Esophagus mucosa (tissue), 1 donor: ENCODE results near the gene HOMER2. TPM values are rescaled to one million over a fixed set of nuclear protein-coding genes. Genes with fewer than 3 reads are reported as not detected.

Experiments used
- ATAC-seq: fragments of 200-7000 bp; cut with Tn5 transposase; one replicate; pipeline ENCODE4 v1.9.1; 2020
- total RNA-seq: library from RNA; stranded (reverse); gene quantifications from one replicate; pipeline ENCODE4 v1.2.4, GENCODE V29; 2023
- donor health status: DM: yes; HTN: yes; CAD: no.

Gene HOMER2
- total RNA-seq, 1 donor from 2014 or later, result 26.3 TPM

GRCh38 chr15:82928711-82929110, 23.8 kb downstream of the HOMER2 start:
- no peak for ATAC-seq

DNA sequence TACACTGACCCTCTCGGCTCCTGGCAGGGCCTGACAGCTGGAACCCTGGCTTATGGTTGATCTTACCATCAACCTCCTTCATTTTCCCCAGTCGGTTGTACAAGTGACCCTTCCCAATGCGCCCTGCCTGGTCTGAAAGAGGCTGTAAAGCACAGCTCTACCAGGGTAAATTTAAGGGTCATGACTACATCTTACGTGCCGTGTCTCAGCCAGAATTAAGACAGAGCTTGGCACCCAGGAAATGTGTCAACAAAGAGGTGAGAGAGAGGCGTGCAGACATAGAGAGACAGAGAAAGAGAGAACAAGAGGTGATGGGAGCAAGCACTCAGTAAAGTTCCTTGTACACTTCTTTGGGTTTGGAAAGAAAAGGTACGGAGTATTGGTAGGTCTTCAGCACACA, 28.8 kb downstream of the HOMER2 start:
- ATAC-seq, result no peak

GRCh38 chr15:82922737-82923136, 29.8 kb downstream of the HOMER2 start:
- no peak for ATAC-seq

GRCh38 chr15:82921939-82922338, 30.6 kb downstream of the HOMER2 start:
- no peak for ATAC-seq

DNA sequence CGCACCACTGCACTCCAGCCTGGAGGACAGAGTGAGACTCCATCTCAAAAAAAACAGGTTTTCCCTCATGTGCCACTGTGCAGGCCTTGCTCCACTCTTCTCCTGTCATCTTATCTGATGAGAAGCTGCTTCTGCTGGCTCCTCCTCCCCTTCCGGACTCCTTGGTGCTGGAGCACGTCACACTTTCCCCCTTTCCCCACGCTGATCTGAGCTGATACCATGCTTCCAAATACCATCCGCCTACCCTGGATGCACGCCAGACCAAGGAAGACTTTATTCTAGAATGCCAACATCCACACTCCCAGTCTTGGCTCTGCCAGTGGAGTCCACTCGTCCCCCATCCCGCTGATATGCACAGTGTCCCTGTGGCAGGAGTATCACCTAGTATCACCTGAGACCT, 31.3 kb downstream of the HOMER2 start:
- ATAC-seq, result no peak

DNA sequence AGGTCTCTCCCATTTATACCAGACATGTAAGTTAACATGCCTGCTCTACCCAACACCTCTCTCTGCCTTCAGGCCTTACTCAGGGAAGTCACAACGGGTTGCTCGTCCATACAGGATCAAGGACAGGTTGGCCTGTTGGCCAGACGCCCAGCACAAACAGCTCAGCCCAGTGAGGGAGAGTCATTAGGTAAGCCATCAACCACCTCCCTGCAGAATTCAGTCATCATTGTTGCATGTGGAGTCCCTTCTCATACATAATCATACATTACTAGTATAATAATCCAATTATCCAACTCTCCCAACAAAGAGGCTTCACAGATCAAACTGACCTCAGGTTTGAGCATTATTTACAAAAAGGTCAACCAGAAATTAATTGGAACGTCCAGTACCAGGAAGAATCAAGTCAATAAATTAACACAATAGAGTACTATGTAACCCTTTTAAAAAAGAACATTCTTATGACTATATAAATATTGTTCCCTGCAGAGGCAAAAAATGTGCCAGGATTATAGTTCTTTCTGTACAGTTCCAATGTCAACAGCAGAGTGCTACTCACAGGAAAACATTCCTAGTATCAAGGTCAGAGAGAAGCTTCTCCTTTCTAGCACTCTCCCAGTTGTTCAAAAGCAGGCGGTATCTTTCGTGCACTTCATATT, 33.2 kb downstream of the HOMER2 start:
- peak; percentile 96 for ATAC-seq

DNA sequence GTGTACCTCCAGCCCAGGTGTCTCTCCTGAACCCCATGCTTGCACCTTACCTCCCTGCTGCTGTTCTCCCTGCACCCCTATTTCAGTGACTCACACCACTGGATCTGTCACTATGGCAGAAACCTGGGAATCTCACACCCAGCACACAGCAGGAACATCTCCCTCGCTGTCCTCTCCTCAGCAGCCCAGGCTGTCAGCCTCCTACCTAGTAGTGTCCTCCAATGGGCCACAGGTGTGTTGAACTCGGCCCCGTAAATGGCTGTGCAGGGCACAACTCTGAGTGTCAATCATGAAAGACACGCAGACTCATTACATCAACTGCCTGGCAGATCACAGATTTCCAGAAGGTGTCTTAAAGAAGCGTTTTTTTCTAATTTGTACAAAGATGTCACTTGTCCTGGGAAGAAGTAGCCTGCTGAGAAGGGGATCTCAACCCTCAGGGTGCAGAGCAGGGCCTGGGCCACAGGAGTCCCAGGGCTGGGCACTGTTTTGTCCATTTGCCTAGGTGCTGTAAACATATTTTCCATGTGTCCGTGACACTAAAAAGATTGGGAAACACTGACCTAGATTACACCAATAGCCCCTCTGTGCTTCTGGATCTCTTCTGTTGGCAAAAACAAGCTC, 33.8 kb downstream of the HOMER2 start:
- ATAC-seq, result peak; percentile 26

- ATAC-seq, result peak; percentile 7
These were observed 34.4 kb downstream of the HOMER2 start for GRCh38 chr15:82918162-82918561.

- no peak for ATAC-seq
These were observed 35.3 kb downstream of the HOMER2 start for GRCh38 chr15:82917249-82917648.

DNA sequence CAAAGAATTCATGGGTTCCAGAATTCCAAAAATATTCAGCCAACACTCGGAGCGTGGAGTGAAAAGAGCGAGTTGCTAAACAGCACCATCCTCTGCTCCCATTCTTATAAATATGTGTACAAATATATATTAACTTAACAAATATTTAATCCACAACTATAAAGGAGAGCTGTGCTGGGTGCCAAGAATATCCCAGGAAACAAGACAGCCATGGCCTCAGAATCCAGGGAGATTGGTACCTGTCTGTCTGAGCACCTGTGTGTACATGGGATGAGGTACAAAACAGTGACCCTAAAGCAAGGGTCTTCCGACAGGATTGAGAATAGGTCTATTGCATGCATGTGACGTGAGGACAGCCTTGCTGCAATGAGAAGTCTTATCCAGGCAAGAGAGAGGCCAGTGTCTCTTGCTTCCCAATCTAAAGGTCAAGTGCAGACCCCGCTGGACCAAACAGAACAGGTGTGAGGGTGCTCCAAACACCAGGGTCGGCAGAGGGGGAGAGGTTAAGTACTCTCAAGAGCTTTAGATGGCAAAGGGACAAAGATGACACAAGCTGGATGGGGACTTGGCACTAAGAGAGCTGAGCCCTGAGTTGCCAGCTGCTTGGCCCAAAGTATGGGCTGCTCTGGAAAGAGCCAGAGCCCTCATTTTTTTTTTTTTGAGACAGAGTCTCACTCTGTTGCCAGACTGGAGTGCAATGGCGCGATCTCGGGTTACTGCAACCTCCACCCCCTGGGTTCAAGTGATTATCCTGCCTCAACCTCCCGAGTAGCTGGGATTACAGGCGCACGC, 36.2 kb downstream of the HOMER2 start:
- ATAC-seq, result no peak

GRCh38 chr15:82914396-82914795, 38.1 kb downstream of the HOMER2 start:
- ATAC-seq, result no peak

DNA sequence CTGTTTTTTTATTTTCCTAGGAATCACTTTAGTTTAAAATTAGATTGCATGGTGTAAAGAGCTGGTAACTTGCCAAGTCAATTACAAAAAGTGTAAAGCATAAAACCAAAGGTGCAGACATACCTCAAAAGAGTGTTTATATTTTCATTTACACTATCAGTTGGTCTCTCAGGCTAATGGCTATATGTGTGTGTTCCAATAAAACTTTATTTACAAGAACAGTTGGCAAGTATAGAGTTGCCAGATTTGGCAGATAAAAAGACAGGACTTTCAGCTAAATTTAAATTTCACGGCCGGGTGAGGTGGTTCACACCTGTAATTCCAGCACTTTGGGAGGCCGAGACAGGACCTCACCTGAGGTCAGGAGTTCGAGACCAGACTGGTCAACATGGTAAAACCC, 41.1 kb downstream of the HOMER2 start:
- ATAC-seq, result no peak

DNA sequence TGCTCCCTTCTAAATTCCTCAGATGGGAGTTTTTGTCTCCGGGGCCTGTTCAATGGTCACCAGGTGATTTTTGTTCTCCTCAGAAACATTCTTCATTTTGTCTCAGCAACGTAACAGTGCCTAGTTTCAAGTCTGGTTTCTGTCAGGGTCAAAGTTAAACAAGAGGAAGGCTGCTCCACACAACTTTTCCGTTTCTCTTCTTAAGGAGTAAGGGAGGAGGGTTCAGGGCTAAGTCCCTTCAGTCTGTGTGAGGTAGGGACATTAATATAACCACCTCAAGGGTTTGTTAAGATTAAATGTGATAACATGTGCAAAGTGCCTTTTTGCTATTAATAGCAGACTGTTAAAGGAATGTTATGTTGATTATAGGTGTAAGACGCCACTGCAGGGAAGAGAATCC, 41.8 kb downstream of the HOMER2 start:
- no peak for ATAC-seq

DNA sequence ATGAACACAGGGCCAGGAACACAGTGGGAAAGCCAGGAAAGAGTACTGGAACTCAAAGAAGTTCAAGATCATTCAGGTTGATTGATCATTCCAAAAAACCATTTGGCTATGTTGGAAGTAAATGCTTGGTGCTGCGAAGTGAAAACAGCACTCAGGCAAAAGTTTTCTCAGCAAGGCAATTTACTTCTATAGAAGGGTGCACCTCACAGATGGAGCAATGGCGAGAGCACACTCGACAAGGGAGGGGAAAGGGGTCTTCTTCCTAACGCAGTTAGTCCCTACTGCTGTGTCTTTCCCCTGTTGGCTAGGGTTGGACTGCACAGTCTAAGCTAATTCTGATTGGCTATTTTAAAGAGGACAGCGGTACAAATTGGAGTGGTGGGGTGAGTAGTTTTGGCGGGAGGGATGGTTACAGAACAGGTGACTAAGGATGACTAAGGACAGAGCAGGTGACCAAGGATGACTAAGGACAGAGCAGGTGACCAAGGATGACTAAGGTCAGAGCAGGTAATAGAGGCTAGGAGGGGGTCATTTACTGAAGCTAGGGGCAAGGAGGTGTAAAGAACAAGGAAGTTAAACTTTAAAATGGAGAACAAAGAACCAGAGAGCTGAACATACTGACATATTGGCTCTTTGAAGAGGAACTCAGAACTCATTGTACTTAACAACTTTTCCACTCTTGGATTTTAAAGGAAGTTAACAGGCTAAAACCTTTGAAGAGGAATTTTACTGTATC, 43.3 kb downstream of the HOMER2 start:
- ATAC-seq, result no peak

DNA sequence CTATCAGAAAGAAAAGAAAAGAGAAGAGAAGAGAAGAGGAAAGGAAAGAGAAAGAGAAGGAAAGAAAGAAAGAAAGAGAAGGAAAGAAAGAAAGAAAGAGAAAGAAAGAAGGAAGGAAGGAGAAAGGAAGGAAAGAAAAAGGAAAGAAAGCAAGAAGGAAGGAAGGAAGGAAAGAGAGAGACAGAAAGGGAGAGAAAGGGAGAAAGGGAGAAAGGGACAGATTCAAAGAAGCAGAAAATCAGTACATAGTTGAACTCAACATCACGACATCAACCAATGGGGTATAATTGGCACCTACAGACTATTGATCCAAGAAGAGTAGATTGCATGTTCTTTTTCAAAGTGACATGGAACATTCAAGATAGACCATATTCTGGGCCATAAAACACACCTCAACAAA, 45.2 kb downstream of the HOMER2 start:
- ATAC-seq, result no peak

DNA sequence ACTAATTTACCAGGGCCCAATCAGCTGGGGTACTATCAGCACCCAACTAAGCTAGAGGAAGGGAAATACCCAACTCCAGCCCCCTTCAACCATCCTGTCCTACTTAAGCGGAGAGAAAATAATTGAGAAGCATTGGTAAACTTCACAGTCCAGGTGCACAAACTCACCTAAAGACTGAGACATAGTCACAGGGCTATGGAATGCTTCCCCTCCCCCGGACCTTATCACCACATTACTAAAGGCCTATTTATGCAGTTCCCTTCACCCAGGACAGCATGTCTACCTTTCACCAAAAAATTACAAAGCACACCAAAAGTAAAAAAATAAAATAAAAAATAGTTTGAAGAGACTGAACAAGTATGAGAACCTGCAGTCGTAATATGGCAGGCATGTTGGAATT, 47.9 kb downstream of the HOMER2 start:
- no peak for ATAC-seq

DNA sequence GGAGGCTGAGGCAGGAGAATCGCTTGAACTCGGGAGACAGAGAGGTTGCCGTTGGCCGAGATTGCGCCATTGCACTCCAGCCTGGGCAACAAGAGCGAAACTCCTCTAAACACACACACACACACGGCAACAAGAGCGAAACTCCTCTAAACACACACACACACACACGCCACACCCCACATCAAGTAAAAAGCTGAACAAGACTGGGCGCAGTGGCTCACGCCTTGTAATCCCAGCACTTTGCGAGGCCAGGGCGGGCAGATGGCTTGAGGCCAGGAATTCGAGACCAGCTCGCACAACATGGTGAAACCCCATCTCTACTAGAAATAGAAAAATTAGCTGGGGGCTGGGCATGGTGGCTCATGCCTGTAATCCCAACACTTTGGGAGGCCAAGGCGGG, 49.0 kb downstream of the HOMER2 start:
- peak; percentile 77 for ATAC-seq

DNA sequence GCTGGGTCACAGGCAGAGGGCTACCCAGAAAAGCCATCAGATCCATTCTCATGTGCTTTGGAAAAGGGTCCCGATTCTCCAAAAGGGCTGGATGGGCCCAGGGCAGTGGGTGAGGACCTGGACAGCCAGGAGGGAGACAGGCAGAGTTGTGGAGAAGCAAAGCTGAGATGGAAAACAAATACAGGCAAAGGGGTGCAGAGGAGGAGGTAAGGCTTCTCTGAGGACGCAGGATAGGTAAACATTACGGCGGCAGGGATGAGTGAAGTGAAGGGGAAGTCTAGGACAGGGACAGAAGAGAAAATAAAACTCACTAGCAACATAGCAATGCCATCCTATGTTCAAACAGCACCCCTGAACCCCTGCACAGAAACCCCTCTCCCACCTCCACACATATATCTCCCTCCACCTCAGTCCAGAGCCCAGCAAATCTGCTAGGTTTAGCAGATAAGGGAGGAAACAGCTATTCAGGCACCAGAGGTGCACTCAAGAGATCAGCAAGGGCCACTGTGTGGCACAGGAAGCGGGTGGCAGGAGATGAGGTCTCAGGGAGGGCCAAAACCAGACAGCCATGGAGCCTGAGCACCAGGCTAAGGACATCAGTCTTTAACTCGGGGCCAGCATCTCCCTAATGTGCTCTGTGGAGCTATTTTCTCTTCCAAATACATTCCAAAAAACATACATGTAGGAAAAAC, 51.3 kb downstream of the HOMER2 start:
- no peak for ATAC-seq

DNA sequence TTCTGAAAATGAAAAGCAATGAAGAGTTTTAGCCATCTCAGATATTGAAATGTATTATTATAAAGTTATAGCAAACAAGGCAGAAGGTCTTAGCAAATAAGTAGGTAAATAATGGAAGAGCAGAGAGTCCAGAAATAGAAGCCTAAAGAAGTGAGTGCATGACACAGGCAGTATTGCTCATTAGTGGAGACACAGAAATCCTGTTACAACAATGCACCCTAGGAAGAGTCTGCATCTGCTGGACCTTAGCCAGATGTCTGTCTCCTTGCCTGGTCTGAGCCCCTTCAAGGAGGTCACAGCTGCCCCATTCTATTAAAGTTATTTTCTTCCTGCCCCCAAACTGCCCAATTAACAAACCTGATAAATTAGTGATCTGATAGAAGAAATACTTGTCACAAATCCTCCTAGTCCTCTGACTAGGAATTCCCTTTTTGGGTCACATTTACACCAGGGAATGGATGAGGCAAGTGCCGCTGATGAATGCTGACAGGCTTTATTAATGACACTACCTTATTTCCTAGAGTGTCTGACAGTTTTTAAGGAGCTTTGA, 51.9 kb downstream of the HOMER2 start:
- ATAC-seq, result no peak

DNA sequence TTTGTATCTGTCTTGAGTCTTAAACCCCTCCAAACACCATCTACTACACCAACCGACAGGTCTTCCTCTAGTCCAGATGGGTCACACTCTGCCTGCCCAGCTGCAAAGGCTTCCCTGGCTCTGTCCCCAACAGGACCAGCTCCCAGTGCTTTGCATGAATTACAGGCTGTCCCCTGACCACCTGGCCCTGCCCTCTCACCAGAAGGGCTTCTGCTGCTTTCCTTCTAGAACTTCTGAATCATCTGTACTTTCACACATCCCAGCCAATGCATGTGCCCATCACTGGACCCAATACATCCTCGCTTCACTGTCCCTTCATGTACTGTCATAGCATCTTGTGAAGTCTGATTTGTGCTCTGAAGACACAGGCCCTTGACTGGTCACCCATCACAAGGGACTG, 53.6 kb downstream of the HOMER2 start:
- no peak for ATAC-seq

DNA sequence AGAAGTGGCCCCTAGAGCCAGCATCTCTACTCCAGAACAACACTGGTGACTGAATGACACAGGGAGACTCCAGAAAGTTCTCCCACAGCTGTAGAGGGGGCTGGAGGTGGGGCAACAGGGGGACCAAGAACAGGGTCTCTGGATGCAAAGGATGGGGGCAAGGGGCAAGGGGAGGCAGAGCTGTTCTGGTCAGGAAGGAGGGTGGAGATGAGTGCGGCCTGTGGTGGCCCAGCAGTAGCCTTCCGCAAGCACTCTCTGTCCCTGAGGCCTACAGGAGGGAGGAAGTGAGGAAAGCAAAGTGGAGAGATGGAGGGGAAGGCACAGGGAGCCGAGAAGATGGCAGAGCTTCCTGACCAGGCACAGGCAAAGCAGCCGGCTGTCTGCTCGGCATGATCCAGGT, 56.5 kb downstream of the HOMER2 start:
- ATAC-seq, result no peak

GRCh38 chr15:82894971-82895520, 57.5 kb downstream of the HOMER2 start:
- no peak for ATAC-seq
